ENCODE measurements around the gene ACAD8.
"Not testable (repeated sequence)": the region's sequence is repeated elsewhere in the genome, so short reads cannot be mapped to it uniquely, and the experiment has no call there.

Gene ACAD8

GRCh38 chr11:134238956-134239355, 14.4 kb upstream of the ACAD8 start:
- DNase-seq (ENCODE audit: low read depth in 2 of 2): no peak

GRCh38 chr11:134240592-134240991, 12.8 kb upstream of the ACAD8 start:
- DNase-seq (ENCODE audit: low read depth in 2 of 2): no peak

GRCh38 chr11:134242376-134242775, 11.0 kb upstream of the ACAD8 start:
- no peak for DNase-seq (ENCODE audit: low read depth in 2 of 2)

GRCh38 chr11:134243913-134244312, 9.5 kb upstream of the ACAD8 start:
- no peak for DNase-seq (ENCODE audit: low read depth in 2 of 2)

- no peak for DNase-seq (ENCODE audit: low read depth in 2 of 2)
Observed at GRCh38 chr11:134244593-134244992, 8.8 kb upstream of the ACAD8 start.

- DNase-seq (ENCODE audit: low read depth in 2 of 2): no peak
Observed at GRCh38 chr11:134245434-134245833, 7.9 kb upstream of the ACAD8 start.

GRCh38 chr11:134246100-134246499, 7.3 kb upstream of the ACAD8 start:
- no peak for DNase-seq (ENCODE audit: low read depth in 2 of 2)

- no peak for DNase-seq (ENCODE audit: low read depth in 2 of 2)
Observed at GRCh38 chr11:134246678-134247077, 6.7 kb upstream of the ACAD8 start.

- no peak for DNase-seq (ENCODE audit: low read depth in 2 of 2)
Observed at GRCh38 chr11:134248910-134249480, 4.4 kb upstream of the ACAD8 start.

- no peak for DNase-seq (ENCODE audit: low read depth in 2 of 2)
Observed at GRCh38 chr11:134250246-134250645, 3.1 kb upstream of the ACAD8 start.

- DNase-seq (ENCODE audit: low read depth in 2 of 2): no peak
Observed at GRCh38 chr11:134250675-134251074, 2.7 kb upstream of the ACAD8 start.

GRCh38 chr11:134252346-134253187, 801 bp upstream of the ACAD8 start:
- peak in 1 of 2 experiments; percentile 15 for DNase-seq (ENCODE audit: low read depth in 2 of 2)

GRCh38 chr11:134254433-134255183, 1.2 kb downstream of the ACAD8 start:
- no peak for DNase-seq (ENCODE audit: low read depth in 2 of 2)

GRCh38 chr11:134255184-134255561, 1.8 kb downstream of the ACAD8 start:
- DNase-seq (ENCODE audit: low read depth in 2 of 2): not testable (repeated sequence)

- DNase-seq (ENCODE audit: low read depth in 2 of 2): no peak
Observed at GRCh38 chr11:134257101-134257500, 3.7 kb downstream of the ACAD8 start.

GRCh38 chr11:134258577-134258976, 5.2 kb downstream of the ACAD8 start:
- no peak for DNase-seq (ENCODE audit: low read depth in 2 of 2)

GRCh38 chr11:134260503-134260902, 7.1 kb downstream of the ACAD8 start:
- no peak for DNase-seq (ENCODE audit: low read depth in 2 of 2)

- no peak for DNase-seq (ENCODE audit: low read depth in 2 of 2)
Observed at GRCh38 chr11:134260983-134261382, 7.6 kb downstream of the ACAD8 start.

GRCh38 chr11:134261626-134262488, 8.5 kb downstream of the ACAD8 start:
- DNase-seq (ENCODE audit: low read depth in 2 of 2): no peak

GRCh38 chr11:134264966-134265764, 11.8 kb downstream of the ACAD8 start:
- no peak for DNase-seq (ENCODE audit: low read depth in 2 of 2)

- DNase-seq (ENCODE audit: low read depth in 2 of 2): no peak
Observed at GRCh38 chr11:134266440-134266839, 13.1 kb downstream of the ACAD8 start.
